ENCODE measurements around the gene IL2RA.

Gene IL2RA

DNA sequence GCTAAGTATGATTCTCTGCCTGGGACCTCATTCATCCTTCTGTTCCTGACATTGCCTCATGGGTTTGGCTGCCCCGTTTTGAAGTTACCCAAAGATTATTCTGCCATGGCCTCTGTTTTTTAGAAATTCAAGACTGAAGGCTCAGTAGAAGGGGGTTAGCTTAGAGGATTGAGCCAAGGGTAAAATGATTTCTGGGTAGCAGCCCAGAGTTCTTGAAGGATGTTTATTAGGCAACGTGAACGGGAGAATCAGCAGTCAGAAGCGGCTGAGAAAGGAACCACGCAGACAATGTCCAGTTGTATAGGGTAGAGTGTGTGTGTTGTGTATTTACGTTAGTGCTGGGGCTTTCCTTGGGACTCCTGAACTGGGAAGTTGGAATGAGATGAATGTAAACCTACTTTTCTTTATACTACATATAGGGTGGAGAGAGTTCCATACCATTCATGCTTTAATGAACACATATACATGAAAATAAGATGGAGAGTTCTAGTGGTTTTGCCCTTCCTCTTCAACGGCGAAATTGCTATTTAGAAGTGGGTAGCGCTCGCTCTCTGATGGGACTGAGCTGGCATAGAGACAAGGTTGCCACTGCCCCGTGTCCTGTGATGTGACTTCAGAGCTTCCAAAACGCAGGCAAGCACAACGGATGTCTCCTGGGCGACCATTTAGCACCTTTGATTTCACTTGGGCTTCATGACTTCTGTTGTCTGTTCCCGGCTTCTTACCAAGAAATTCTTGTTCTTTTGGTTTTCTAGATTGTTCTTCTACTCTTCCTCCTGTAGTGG, 49.9 kb downstream of the IL2RA start:
- DNase-seq (ENCODE audit: low read depth) = no peak
- TF ChIP-seq, protein P1, sequence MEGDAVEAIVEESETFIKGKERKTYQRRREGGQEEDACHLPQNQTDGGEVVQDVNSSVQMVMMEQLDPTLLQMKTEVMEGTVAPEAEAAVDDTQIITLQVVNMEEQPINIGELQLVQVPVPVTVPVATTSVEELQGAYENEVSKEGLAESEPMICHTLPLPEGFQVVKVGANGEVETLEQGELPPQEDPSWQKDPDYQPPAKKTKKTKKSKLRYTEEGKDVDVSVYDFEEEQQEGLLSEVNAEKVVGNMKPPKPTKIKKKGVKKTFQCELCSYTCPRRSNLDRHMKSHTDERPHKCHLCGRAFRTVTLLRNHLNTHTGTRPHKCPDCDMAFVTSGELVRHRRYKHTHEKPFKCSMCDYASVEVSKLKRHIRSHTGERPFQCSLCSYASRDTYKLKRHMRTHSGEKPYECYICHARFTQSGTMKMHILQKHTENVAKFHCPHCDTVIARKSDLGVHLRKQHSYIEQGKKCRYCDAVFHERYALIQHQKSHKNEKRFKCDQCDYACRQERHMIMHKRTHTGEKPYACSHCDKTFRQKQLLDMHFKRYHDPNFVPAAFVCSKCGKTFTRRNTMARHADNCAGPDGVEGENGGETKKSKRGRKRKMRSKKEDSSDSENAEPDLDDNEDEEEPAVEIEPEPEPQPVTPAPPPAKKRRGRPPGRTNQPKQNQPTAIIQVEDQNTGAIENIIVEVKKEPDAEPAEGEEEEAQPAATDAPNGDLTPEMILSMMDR (conservative IDR thresholded peaks at IDR 0.05; ENCODE audit: low read length) = no peak
- H3K4me3 ChIP-seq (ENCODE audit: low read length) = no peak overlapping the region

DNA sequence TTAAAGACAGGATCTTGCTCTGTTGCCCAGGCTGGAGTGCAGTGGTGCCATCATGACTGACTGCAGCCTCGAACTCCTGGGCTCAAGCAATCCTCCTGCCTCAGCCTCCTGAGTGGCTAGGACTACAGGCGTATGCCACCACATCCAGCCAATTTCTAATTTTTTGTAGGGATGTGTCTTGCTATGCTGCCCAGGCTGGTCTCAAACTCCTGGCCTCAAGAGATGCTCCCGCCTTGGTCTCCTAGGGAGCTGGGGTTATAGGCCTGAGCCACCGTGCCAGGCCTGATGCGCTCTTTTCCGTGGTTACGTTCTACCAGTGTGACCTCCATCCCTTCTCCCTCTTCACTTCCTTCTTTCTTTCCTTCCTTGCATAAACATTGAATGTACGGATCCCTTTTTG, 50.6 kb downstream of the IL2RA start:
- TF ChIP-seq, protein P1 (conservative IDR thresholded peaks at IDR 0.05; ENCODE audit: low read length) = no peak
- no peak overlapping the region for H3K4me3 ChIP-seq (ENCODE audit: low read length)
- no peak for DNase-seq (ENCODE audit: low read depth)

DNA sequence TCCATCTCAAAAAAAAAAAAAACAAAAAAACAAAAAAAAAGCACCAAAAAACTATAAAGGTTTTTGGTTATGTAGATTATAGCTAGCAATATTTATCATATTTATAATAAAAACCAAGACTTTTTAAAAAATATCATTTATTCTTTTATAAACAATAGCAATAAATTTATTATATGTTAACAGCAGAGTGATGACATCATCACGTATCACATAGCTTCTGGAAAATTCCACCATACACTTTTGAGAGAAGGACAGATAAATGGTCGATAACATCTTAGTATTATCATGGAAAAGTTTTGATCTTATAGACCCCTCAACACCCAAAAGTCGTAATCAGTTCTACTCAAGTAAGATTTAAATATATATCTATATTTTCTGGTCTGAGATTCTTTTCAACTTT, 51.6 kb downstream of the IL2RA start:
- TF ChIP-seq, protein P1 (conservative IDR thresholded peaks at IDR 0.05; ENCODE audit: low read length) = no peak
- DNase-seq (ENCODE audit: low read depth) = no peak
- H3K4me3 ChIP-seq (ENCODE audit: low read length) = no peak overlapping the region

DNA sequence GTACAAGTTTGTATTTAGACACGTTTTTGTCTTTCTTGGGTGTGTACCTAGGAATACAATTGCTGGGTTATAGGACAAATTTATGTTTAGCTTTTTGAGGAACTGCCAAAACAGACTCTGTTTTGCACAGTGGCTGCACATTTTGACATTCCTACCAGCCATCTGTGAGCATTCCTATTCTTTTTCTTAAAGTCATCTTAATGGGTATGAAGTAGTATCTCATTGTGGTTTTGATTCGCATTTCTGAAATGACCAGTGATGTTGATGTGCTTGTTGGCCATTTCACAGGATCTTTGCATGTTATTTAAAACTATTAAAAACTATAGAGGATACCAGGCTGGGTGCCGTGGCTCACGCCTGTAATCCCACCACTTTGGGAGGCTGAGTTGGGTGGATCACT, 52.2 kb downstream of the IL2RA start:
- H3K4me3 ChIP-seq (ENCODE audit: low read length) = no peak overlapping the region
- TF ChIP-seq, protein P1 (conservative IDR thresholded peaks at IDR 0.05; ENCODE audit: low read length) = no peak

DNA sequence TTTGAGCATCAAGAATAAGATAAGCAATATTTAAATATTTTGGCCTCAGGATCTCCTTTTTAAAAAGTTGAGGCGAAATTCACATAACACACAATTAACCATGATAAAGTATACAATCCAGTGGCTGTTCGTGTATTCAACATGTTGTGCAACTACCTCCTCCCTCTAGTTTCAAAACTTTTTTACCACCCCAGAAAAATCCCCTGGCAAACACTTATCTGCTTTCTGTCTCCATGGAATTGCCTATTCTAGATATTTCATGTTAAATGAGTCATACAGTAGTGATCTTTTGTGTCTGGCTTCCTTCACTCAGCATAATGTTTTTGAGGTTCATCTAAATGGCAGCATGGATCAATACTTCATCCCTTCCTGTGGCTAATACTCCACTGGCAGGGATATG, 53.0 kb downstream of the IL2RA start:
- peak; percentile 80 for DNase-seq (ENCODE audit: low read depth)
- TF ChIP-seq, protein P1 (conservative IDR thresholded peaks at IDR 0.05; ENCODE audit: low read length) = no peak
- H3K4me3 ChIP-seq (ENCODE audit: low read length) = peak overlapping the region; percentile 20

More for the DNA sequence above, 52.2 kb downstream of the IL2RA start:
- DNase-seq (ENCODE audit: low read depth) = peak; percentile 74

DNA sequence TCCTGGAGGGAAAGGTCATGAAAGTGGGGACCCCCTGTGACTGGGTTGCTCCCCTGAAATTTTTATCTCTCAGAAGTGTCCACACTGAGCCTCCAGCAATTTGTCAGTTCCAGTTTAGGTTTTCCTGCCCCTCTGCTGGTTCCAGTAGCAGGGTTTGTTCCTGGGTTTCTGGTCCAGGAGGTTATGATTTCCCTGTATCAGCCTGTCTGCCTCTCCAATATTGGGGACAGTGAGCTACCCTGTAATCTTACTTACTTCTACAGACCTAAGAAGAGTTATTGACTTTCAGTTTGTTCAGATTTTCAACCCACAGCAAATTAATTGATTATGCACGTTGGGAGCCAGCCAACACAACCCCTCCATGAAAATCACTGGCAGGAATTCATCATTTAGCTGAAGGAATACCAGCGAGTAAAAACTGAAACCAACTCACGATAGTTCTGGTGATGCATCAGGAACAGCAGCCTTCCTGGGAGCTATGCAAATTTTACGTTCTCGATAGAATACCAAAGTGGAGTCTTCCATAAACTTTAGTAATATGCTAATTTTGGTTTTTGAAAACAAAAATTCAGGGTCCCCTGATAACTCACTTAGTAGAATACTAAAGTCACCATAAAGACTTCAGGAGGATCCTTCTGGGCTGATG, 53.5 kb downstream of the IL2RA start:
- H3K4me3 ChIP-seq (ENCODE audit: low read length) = peak overlapping the region; percentile 20
- DNase-seq (ENCODE audit: low read depth) = no peak
- TF ChIP-seq, protein P1 (conservative IDR thresholded peaks at IDR 0.05; ENCODE audit: low read length) = no peak

DNA sequence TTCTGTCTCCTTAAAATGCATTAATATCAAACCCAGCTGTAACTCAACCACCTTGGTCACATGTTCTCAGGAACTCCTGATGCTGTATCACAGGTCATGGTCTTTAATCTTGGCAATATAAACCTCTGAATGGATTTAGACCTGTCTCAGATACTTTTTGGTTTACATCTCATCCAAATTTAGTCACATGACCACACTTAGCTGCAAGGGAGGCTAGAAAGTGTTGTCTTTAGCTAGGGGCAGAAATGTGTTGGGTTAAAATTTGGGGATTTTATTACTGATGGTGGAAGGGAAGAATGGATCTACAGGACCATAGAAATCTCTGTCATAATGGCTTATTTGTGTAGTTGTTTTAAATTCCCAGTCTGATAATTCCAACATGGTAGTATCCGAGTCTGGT, 55.2 kb downstream of the IL2RA start:
- no peak for DNase-seq (ENCODE audit: low read depth)
- H3K4me3 ChIP-seq (ENCODE audit: low read length) = no peak overlapping the region
- TF ChIP-seq, protein P1 (conservative IDR thresholded peaks at IDR 0.05; ENCODE audit: low read length) = no peak
